Astrocyte of the spinal cord (primary cell): ENCODE measurements around the gene WSB1.
"Not testable (repeated sequence)": the region's sequence is repeated elsewhere in the genome, so short reads cannot be mapped to it uniquely, and the experiment has no call there.

ENCODE experiments used
- DNase-seq: peaks from one replicate; pipeline ENCODE4 v3.0.0; 2011; ENCODE audit warnings: low read depth, low spot score
- H3K4me3 ChIP-seq: 2 replicates; pipeline ENCODE4 v1.5.1; 2011; ENCODE audit warnings: low read depth, mild to moderate bottlenecking, low read length, moderate library complexity
- CTCF ChIP-seq: IDR thresholded peaks from 2 replicates; pipeline ENCODE4 v1.5.1; 2012; ENCODE audit warnings: low read depth, mild to moderate bottlenecking, low read length, inconsistent platforms
- in situ Hi-C: cut with HindIII; loops from 2 replicates; pipeline ENCODE4 v1.10.0; 2017; ENCODE audit warnings: low sequenced_read_pairs

The WSB1 gene

DNA sequence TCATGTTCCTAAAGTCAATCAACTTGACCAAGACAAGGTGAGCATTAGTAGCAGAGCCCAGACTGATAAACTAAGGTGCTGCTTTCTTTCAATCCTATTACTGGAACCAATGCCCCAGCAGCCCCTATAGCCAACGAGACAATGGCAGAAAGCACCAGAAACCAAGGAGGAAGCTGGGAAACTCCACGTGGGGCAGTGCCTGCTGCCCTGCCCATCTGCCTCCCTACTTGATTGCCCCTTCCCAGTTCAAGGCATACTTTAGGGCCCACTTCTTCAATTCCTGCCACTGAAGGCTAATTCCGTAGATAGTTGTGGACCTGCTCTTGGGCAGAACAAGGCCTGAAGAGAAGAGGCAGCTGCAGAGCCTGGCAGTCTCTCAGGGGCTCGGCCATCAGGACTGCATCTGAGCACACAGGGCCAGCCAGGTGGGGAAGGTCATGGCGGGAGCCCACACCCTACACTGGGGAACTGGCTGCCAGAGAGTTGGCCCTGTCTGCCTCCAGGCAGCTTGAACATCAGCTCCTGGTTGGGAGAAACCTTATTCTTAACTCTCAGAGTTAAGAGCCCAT is 30.9 kb downstream of the WSB1 start:
- no peak for TF ChIP-seq CTCF
- in situ Hi-C loops = no loop called here
- H3K4me3 ChIP-seq = no peak overlapping the region
- DNase-seq = no peak

DNA sequence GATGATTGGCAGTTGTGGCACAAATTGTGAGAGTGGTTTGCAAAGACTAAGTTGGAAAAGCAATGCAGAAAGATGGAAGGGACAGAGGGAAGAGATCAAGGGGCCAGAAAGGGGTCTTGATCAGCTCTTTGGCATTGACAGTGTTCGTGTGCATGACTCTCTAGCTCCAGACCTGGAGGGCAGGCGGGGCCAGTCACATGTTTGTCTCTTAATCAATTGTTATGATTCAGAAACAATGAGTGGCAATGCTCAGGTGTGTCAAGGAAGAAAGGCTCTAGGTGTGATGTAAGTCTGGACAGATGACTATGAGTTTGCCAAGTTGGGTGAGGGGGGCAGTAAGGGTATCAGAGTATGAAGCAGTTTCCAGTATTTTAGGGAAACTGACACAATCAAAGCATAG is 32.1 kb downstream of the WSB1 start:
- no peak overlapping the region for H3K4me3 ChIP-seq
- in situ Hi-C loops = no loop called here
- DNase-seq = no peak
- TF ChIP-seq CTCF = no peak

GRCh38 chr17:27326585-27326984 is 32.7 kb downstream of the WSB1 start:
- TF ChIP-seq CTCF = no peak
- in situ Hi-C loops = no loop called here
- H3K4me3 ChIP-seq = no peak overlapping the region
- DNase-seq = no peak

- no peak for DNase-seq
- in situ Hi-C loops = no loop called here
- no peak for TF ChIP-seq CTCF
- H3K4me3 ChIP-seq = no peak overlapping the region
Observed at GRCh38 chr17:27327397-27327796, 33.5 kb downstream of the WSB1 start.

GRCh38 chr17:27327871-27328270 is 34.0 kb downstream of the WSB1 start:
- no peak for TF ChIP-seq CTCF
- in situ Hi-C loops = no loop called here
- no peak overlapping the region for H3K4me3 ChIP-seq
- DNase-seq = no peak

GRCh38 chr17:27328686-27329085 is 34.8 kb downstream of the WSB1 start:
- DNase-seq, H3K4me3 ChIP-seq, in situ Hi-C loops: not testable (repeated sequence)

DNA sequence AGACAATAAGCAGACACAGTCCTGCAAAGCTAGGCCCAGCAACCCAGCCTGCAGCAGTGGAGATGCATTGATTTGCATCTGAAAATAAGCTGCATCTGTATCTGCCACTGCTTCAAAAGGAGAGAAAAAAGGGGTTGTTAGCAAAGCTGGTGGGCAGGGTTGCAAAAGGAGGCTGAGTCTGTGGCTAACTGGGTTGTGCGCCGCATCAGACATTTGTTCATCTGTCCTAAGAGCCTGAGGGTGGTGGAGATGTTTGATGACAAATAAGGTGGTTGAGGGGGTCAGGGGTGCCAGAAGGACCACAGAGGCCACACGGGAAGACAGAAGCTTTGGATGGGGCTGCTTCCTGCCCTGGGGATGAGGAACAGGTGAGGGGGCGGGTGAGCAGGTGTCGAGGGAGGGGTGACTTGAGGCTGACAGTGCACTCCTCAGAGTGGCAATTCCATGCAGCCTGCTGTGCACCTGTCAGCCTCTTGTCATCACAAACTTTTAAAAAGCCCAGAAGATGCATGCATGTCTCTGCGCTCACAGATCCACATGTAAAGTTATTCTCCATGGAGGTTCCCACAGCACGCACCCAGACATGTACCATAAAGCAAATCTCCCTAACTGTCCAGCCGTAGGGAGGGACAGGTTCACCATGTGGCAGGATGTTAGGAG is 35.4 kb downstream of the WSB1 start:
- no peak overlapping the region for H3K4me3 ChIP-seq
- TF ChIP-seq CTCF = no peak
- no peak for DNase-seq
- in situ Hi-C loops = no loop called here
